Neural progenitor cell (in vitro differentiated cells): ENCODE results near the gene CLSTN3. TPM values are rescaled to one million over a fixed set of nuclear protein-coding genes. Genes with fewer than 3 reads are reported as not detected.

Experiments used
- DNase-seq: peaks from one replicate; pipeline ENCODE4 v3.0.0-alpha.2; 2016; ENCODE audit warnings: low spot score
- H2AFZ ChIP-seq: fragments of 200-600 bp; sonication (generic); replicated peaks from 2 replicates; pipeline ENCODE4 v1.6.1; 2016; ENCODE audit warnings: antibody characterized with exemption
- H3F3A ChIP-seq: fragments of 200-600 bp; sonication (generic); 2 replicates; pipeline ENCODE4 v1.6.1; 2016; ENCODE audit warnings: antibody characterized with exemption, low read depth
- H3K27ac ChIP-seq: fragments of 200-600 bp; sonication (generic); 2 replicates; pipeline ENCODE4 v1.5.1; 2016; ENCODE audit warnings: mild to moderate bottlenecking
- H3K27me3 ChIP-seq: fragments of 200-600 bp; sonication (generic); 2 replicates; pipeline ENCODE4 v1.6.1; 2016; ENCODE audit warnings: mild to moderate bottlenecking, moderate library complexity
- H3K36me3 ChIP-seq: fragments of 200-600 bp; sonication (generic); 2 replicates; pipeline ENCODE4 v1.5.1; 2016
- H3K4me1 ChIP-seq: fragments of 200-600 bp; sonication (generic); 2 replicates; pipeline ENCODE4 v1.6.1; 2016; ENCODE audit warnings: mixed run types
- H3K4me2 ChIP-seq: fragments of 200-600 bp; sonication (generic); 2 replicates; pipeline ENCODE4 v1.6.1; 2016
- H3K4me3 ChIP-seq: fragments of 200-600 bp; sonication (generic); 2 replicates; pipeline ENCODE4 v1.5.1; 2016
- H3K79me2 ChIP-seq: fragments of 200-600 bp; sonication (generic); 2 replicates; pipeline ENCODE4 v1.6.1; 2016; ENCODE audit warnings: low read depth
- H3K9ac ChIP-seq: fragments of 200-600 bp; sonication (generic); 2 replicates; pipeline ENCODE4 v1.6.1; 2016
- H3K9me3 ChIP-seq: fragments of 200-600 bp; sonication (generic); 2 replicates; pipeline ENCODE4 v1.5.1; 2016; ENCODE audit warnings: low read depth
- H4K20me1 ChIP-seq: fragments of 200-600 bp; sonication (generic); 2 replicates; pipeline ENCODE4 v1.6.1; 2016; ENCODE audit warnings: low read depth
- H3K27ac Mint-ChIP-seq: 3 replicates; pipeline ENCODE4 v1.8.0; 2021; ENCODE audit warnings: mixed read lengths
- H3K27me3 Mint-ChIP-seq: 2 replicates; pipeline ENCODE4 v1.8.0; 2022; ENCODE audit warnings: low read depth, mild to moderate bottlenecking, inconsistent platforms, moderate library complexity, mixed read lengths; ENCODE audit not compliant: insufficient read depth
- H3K36me3 Mint-ChIP-seq: 3 replicates; pipeline ENCODE4 v1.8.0; 2021; ENCODE audit warnings: mixed read lengths
- H3K4me1 Mint-ChIP-seq: 3 replicates; pipeline ENCODE4 v1.8.0; 2021; ENCODE audit warnings: mixed read lengths
- H3K4me3 Mint-ChIP-seq: 3 replicates; pipeline ENCODE4 v1.8.0; 2021; ENCODE audit warnings: mild to moderate bottlenecking, moderate library complexity, mixed read lengths
- H3K9me3 Mint-ChIP-seq: 3 replicates; pipeline ENCODE4 v1.8.0; 2020; ENCODE audit warnings: mixed read lengths
- EZH2 ChIP-seq: fragments of 200-600 bp; sonication (generic); IDR thresholded peaks from 2 replicates; pipeline ENCODE4 v1.6.1; 2017; ENCODE audit warnings: antibody characterized with exemption, mild to moderate bottlenecking, moderate library complexity
- EZH2phosphoT487 ChIP-seq: fragments of 200-600 bp; sonication (generic); IDR thresholded peaks from 2 replicates; pipeline ENCODE4 v1.6.1; 2017; ENCODE audit warnings: antibody characterized with exemption
- small RNA-seq: library from RNA; depleted of rRNA; stranded (forward); fragments of <200 nt; gene quantifications from one replicate; pipeline ENCODE3, GENCODE V24; 2015
- total RNA-seq: library from RNA; depleted of rRNA; stranded (reverse); fragments of >200 nt; gene quantifications from 2 replicates; pipeline ENCODE4 v1.2.3, GENCODE V29; 2015; ENCODE audit warnings: low replicate concordance
- TF ChIP-seq, protein P1 (sequence below): fragments of 200-600 bp; sonication (generic); IDR thresholded peaks from 2 replicates; pipeline ENCODE4 v1.5.1; 2017; ENCODE audit warnings: antibody characterized with exemption, mild to moderate bottlenecking

Gene CLSTN3
- total RNA-seq, 1 donor from 2014 or later, result 24.0 TPM

DNA sequence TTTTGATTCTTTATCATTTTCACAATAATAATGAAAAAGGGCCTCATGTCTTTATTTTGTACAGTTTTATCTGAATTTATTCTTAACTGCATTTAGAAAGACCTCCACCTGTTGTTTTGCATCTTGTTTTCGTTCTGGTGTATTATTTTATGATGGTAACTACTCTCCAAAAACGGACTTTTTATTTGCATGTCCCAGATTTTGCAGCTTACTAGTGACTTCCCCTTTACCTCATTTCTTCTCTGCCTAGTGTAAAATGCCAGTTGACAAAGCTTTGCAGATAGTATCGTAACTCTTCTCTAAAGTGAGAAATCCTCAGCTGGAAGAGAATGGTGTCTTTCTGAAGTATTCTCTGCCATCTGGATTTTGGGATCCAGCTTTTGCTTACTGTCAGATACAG lies 76.5 kb downstream of the CLSTN3 start:
- Mint-ChIP-seq H3K9me3 (peaks cover 5% of the 10 kb centered on the region), H3K4me3 (no peak overlapping the region), H3K36me3 (peaks cover 68% of the 10 kb centered on the region), H3K4me1 (no peaks in the 10 kb centered on the region), H3K27ac (no peak overlapping the region), H3K27me3 (peaks cover 10% of the 10 kb centered on the region)
- H3K4me2 ChIP-seq, result no peak overlapping the region
- no peaks in the 10 kb centered on the region for H4K20me1 ChIP-seq
- H3K36me3 ChIP-seq, result peaks cover 3% of the 10 kb centered on the region
- no peaks in the 10 kb centered on the region for H3K27me3 ChIP-seq
- H3F3A ChIP-seq, result no peaks in the 10 kb centered on the region
- H3K9ac ChIP-seq, result no peak overlapping the region
- H3K4me3 ChIP-seq, result no peak overlapping the region
- no peaks in the 10 kb centered on the region for H3K9me3 ChIP-seq
- no peaks in the 10 kb centered on the region for H3K79me2 ChIP-seq
- TF ChIP-seq EZH2phosphoT487, result no peak
- TF ChIP-seq EZH2, result no peak
- TF ChIP-seq, protein P1, sequence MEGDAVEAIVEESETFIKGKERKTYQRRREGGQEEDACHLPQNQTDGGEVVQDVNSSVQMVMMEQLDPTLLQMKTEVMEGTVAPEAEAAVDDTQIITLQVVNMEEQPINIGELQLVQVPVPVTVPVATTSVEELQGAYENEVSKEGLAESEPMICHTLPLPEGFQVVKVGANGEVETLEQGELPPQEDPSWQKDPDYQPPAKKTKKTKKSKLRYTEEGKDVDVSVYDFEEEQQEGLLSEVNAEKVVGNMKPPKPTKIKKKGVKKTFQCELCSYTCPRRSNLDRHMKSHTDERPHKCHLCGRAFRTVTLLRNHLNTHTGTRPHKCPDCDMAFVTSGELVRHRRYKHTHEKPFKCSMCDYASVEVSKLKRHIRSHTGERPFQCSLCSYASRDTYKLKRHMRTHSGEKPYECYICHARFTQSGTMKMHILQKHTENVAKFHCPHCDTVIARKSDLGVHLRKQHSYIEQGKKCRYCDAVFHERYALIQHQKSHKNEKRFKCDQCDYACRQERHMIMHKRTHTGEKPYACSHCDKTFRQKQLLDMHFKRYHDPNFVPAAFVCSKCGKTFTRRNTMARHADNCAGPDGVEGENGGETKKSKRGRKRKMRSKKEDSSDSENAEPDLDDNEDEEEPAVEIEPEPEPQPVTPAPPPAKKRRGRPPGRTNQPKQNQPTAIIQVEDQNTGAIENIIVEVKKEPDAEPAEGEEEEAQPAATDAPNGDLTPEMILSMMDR, result no peak
- H2AFZ ChIP-seq, result no peak overlapping the region
- H3K4me1 ChIP-seq, result no peaks in the 10 kb centered on the region
- no peak overlapping the region for H3K27ac ChIP-seq
- no peak for DNase-seq

DNA sequence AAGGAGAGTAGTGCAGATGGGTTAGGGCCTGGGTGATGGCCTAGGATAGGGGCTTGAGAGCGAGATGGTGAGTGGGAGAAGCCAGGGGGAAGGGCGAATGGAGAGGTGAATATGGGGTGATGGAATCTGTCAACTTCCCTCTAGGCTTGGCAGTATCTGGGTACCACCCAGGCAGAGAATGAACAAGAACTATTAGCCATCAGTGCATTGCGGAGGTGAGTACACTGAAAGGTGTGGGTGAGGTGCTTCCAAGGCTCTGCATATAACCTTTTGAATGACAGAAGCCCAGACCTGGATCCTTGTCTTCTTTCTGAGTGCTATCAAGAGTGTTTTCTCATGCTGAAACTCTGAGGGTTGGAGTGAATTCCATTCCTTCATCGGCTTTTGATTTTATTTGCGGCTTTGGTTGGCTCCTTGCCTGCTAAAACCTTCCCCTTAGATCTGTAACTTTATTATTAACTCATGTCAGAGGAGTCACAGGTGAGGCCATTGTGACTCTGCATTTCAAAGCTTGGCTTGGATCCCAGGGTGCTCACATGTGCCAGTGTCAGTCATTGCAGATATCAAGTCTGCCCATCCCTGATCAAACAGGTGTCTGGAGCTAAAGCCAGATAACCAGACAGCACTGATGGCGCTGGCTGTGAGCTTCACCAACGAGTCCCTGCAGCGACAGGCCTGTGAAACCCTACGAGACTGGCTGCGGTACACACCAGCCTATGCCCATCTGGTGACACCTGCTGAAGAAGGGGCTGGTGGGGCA lies 77.9 kb downstream of the CLSTN3 start:
- Mint-ChIP-seq H3K27ac (no peak overlapping the region), H3K36me3 (peaks cover 61% of the 10 kb centered on the region), H3K27me3 (peaks cover 9% of the 10 kb centered on the region), H3K4me1 (no peaks in the 10 kb centered on the region), H3K4me3 (no peak overlapping the region), H3K9me3 (peaks cover 11% of the 10 kb centered on the region)
- Histone ChIP-seq H3K27me3 (no peaks in the 10 kb centered on the region), H3K4me1 (no peaks in the 10 kb centered on the region), H4K20me1 (no peaks in the 10 kb centered on the region), H2AFZ (no peak overlapping the region), H3F3A (no peaks in the 10 kb centered on the region), H3K4me2 (no peak overlapping the region), H3K4me3 (no peak overlapping the region), H3K36me3 (peaks cover 3% of the 10 kb centered on the region), H3K79me2 (no peaks in the 10 kb centered on the region), H3K9ac (no peak overlapping the region), H3K9me3 (no peaks in the 10 kb centered on the region), H3K27ac (no peak overlapping the region)
- no peak for DNase-seq
- TF ChIP-seq EZH2 (no peak), EZH2phosphoT487 (no peak)
- TF ChIP-seq, protein P1, result no peak

Small RNA genes within 50 kb of the gene (small RNA-seq; reads per million reads assigned to genes)
- not detected for gene RNU6-485P

Other genes with a start within 250 kb of the CLSTN3 start
- gene LRRC23, start 225.5 kb upstream of the CLSTN3 start, total RNA-seq, result 4.1 and 5.2 TPM in 2 replicates
- gene ENO2, start 215.8 kb upstream of the CLSTN3 start, total RNA-seq, result 82.2 and 136 TPM in 2 replicates
- gene ATN1, start 202.4 kb upstream of the CLSTN3 start, total RNA-seq, result 8.9 and 28.7 TPM in 2 replicates
- gene RNU7-1, start 186.6 kb upstream of the CLSTN3 start, total RNA-seq, result not detected in 2 replicates
- 314 and 399 TPM in 2 replicates for gene C12orf57, start 186.3 kb upstream of the CLSTN3 start, total RNA-seq
- gene PTPN6, start 179.0 kb upstream of the CLSTN3 start, total RNA-seq, result 4.4 and 6.0 TPM in 2 replicates
- 214 and 291 TPM in 2 replicates for gene PHB2, start 159.7 kb upstream of the CLSTN3 start, total RNA-seq
- 27.3 and 32.0 TPM in 2 replicates for gene EMG1, start 159.5 kb upstream of the CLSTN3 start, total RNA-seq
- gene LPCAT3, start 111.9 kb upstream of the CLSTN3 start, total RNA-seq, result 18.1 and 32.6 TPM in 2 replicates
- 0.56 and 2.1 TPM in 2 replicates for gene C1S, start 69.7 kb upstream of the CLSTN3 start, total RNA-seq
- gene C1R, start 37.9 kb upstream of the CLSTN3 start, total RNA-seq, result 3.3 and 8.8 TPM in 2 replicates
- gene C1RL, start 21.2 kb upstream of the CLSTN3 start, total RNA-seq, result 18.3 and 32.2 TPM in 2 replicates
- not detected in 2 replicates for gene RBP5, start 1.5 kb upstream of the CLSTN3 start, total RNA-seq
- 20.2 and 46.1 TPM in 2 replicates for gene PEX5, start 59.3 kb downstream of the CLSTN3 start, total RNA-seq
- gene ACSM4, start 173.7 kb downstream of the CLSTN3 start, total RNA-seq, result not detected in 2 replicates